ENCODE results near the gene ATG4A.

Gene ATG4A

GRCh38 chrX:108117988-108118387 is 26.4 kb downstream of the ATG4A start:
- H3K4me3 ChIP-seq (ENCODE audit: low read length), result no peak overlapping the region
- no peak for TF ChIP-seq CTCF (IDR thresholded peaks at IDR 0.05; ENCODE audit: insufficient read depth, low read depth, low read length, missing control alignments)
- no peak for DNase-seq (ENCODE audit: low read depth)

DNA sequence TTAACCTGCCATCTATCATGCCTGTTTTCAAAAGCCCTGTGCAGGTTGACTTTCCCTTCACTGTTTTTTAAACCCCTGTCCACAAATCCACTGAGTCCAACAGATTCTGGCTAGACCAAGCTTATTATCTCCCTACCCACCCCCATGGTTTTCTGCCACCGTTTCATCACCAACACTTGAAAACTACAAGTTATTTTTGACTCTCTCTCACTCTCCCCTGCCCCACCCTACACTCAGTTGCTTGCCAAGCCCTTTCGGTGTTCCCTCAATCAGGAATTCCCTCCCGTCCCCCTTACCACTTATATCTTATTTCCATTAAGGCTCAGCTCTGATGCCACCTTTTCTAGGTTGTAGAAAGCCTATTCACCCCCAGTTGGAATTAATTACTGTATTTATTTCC is 29.7 kb downstream of the ATG4A start:
- no peak overlapping the region for H3K4me3 ChIP-seq (ENCODE audit: low read length)
- TF ChIP-seq CTCF (IDR thresholded peaks at IDR 0.05; ENCODE audit: insufficient read depth, low read depth, low read length, missing control alignments), result no peak
- no peak for DNase-seq (ENCODE audit: low read depth)

GRCh38 chrX:108122748-108123147 is 31.2 kb downstream of the ATG4A start:
- TF ChIP-seq CTCF (IDR thresholded peaks at IDR 0.05; ENCODE audit: insufficient read depth, low read depth, low read length, missing control alignments), result no peak
- no peak overlapping the region for H3K4me3 ChIP-seq (ENCODE audit: low read length)
- DNase-seq (ENCODE audit: low read depth), result peak; percentile 76

DNA sequence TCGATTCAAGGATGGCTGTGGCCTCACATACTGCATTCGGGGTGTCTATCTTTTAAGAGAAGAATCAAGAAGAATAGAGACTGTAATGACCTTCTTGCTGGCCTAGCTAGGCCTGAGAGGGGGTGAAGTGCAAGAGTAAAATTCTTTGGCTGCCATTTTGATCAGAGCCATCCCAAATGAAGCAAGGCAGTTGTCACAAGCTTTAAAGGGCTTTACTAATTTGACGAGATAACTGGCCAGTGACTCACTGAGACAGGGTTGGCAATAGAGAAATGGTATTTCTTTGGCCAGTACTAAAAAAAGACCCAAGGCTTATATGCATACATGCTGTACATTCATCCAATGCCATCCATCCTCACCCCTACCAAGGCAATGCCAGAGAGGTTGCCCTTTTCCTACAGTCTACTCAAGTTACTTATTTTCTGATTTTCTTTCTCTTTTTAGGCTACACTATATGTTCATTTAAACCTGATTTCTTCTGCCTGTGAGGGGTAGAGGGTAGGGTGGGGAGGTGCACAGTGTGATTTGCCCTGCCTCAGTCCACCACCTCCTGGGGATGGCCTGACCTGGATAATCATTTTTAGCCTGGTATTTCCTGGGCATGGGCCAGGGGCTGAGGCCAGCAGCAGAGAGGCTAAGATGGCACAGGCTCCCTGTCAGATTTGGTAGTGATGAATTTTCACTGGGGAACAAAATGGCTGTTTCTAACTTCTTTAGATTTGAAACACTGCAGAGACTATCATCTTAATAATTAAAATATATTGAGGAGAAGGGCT is 32.2 kb downstream of the ATG4A start:
- H3K4me3 ChIP-seq (ENCODE audit: low read length), result no peak overlapping the region
- TF ChIP-seq CTCF (IDR thresholded peaks at IDR 0.05; ENCODE audit: insufficient read depth, low read depth, low read length, missing control alignments), result no peak
- peak; percentile 6 for DNase-seq (ENCODE audit: low read depth)

GRCh38 chrX:108126661-108127060 is 35.1 kb downstream of the ATG4A start:
- TF ChIP-seq CTCF (IDR thresholded peaks at IDR 0.05; ENCODE audit: insufficient read depth, low read depth, low read length, missing control alignments), result no peak
- no peak for DNase-seq (ENCODE audit: low read depth)
- no peak overlapping the region for H3K4me3 ChIP-seq (ENCODE audit: low read length)

DNA sequence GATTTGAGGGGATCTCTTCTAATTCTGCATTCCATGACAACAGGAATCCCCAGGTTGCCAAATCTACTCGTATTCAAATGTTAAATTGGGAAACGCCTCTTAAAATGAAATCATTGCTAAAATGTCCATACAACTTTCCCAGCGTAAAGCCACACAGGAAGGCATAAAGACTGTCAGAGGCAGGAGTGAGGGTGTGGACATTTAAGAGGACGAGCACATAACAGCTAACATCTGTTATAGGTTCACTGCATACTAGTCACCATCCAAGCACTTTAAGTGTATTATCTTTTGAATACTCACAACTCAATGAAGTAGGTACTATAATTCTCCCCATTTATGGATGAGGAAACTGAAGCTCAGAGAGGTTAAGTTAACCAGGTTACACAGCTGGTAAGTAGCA is 35.6 kb downstream of the ATG4A start:
- no peak for TF ChIP-seq CTCF (IDR thresholded peaks at IDR 0.05; ENCODE audit: insufficient read depth, low read depth, low read length, missing control alignments)
- H3K4me3 ChIP-seq (ENCODE audit: low read length), result no peak overlapping the region
- no peak for DNase-seq (ENCODE audit: low read depth)

DNA sequence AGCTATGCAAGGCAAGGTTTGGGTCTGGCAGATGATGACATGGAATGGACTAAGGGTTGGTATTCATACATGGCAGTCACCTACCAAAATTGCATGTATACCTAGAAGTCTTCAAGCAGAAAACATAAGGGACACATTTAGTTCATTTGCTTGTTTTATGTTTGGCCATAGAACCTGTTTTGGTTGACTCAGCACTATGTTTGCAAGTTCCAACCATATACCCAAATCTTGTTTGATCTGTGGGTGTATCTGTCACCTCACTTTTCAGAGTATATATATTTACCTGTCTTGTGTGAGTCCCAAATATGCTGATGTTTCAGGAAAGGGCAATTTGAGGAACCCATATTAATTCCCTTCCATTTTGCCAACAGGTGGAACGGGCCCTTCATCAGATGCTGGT is 39.3 kb downstream of the ATG4A start:
- no peak overlapping the region for H3K4me3 ChIP-seq (ENCODE audit: low read length)
- TF ChIP-seq CTCF (IDR thresholded peaks at IDR 0.05; ENCODE audit: insufficient read depth, low read depth, low read length, missing control alignments), result no peak
- DNase-seq (ENCODE audit: low read depth), result no peak

Data from epithelial cell of esophagus (primary cell).